ENCODE results near the gene PRKRIP1. TPM values are rescaled to one million over a fixed set of nuclear protein-coding genes. Genes with fewer than 3 reads are reported as not detected.
A peak's percentile ranks its signal among the peaks of the same experiment; 100 is the strongest.

Gene PRKRIP1
- total RNA-seq, 1 donor from 2014 or later, result 16.1 TPM

DNA sequence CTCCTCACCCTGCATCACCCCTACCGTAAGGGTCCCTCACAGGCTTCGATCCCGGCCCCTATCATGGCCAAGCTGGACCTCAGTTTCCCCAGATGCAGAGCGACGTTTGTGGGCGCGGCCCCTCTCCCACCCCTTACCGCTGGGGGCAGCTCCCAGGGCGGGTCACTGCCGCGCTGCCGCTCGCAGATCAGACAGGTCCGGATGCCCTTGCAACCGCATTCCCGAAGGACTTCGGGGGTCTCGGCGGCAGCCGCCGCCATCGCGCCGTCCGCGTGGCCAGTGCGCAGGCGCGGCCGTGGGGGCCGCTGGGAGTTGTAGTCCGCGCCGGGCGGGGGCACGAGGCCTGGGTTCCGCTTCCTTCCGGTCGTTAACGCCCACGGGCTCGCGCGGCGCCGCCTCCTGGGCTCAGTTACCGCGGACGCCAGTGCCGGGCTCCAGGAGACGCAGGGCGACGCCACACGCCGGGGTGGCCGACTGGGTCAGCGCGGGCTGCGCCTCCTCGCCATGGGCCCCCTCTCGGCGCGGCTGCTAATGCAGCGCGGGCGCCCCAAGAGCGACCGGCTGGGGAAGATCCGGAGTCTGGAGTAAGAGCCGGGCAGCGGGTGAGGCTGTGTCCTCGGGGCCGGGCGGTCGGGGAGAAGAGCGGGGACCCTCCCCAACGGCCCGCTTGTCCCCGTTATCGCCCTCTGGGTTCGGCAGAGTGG, 68.6 kb downstream of the PRKRIP1 start, which contains the start of the genes ALKBH4 and LRWD1:
Gene ALKBH4 (minus strand): TSS at position 287 of the 704 bp plus-strand sequence. CDS start 27 bp downstream, at position 260.
Gene LRWD1 (plus strand): TSS at position 408 of the 704 bp plus-strand sequence. CDS start 97 bp downstream, at position 505.
- DNase-seq (ENCODE audit: low read depth), result no peak
- TF ChIP-seq, protein P1, sequence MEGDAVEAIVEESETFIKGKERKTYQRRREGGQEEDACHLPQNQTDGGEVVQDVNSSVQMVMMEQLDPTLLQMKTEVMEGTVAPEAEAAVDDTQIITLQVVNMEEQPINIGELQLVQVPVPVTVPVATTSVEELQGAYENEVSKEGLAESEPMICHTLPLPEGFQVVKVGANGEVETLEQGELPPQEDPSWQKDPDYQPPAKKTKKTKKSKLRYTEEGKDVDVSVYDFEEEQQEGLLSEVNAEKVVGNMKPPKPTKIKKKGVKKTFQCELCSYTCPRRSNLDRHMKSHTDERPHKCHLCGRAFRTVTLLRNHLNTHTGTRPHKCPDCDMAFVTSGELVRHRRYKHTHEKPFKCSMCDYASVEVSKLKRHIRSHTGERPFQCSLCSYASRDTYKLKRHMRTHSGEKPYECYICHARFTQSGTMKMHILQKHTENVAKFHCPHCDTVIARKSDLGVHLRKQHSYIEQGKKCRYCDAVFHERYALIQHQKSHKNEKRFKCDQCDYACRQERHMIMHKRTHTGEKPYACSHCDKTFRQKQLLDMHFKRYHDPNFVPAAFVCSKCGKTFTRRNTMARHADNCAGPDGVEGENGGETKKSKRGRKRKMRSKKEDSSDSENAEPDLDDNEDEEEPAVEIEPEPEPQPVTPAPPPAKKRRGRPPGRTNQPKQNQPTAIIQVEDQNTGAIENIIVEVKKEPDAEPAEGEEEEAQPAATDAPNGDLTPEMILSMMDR (conservative IDR thresholded peaks at IDR 0.05; ENCODE audit: low read depth, low read length), result peak; percentile 10
- peak within 1 kb of the TSS; percentile 100 for H3K4me3 ChIP-seq (ENCODE audit: low read depth, low read length)

DNA sequence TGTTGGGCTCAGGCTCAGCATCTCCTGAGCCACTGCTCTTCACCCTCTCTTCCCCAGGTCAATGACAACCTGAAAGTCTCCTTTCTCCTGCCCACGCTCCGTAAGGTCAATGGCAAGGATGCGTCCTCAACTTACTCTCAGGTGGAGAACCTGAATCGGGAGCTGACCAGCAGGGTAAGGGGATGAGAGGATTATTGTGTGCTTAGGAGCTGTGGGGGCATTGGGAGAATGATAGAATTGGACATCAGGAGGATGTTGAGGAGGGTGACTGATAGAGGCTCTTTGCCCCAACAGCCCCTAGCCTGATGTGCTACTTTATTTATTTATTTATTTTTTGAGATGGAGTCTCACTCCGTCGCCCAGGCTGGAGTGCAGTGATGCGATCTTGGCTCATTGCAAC, 69.9 kb downstream of the PRKRIP1 start:
- DNase-seq (ENCODE audit: low read depth), result no peak
- TF ChIP-seq, protein P1 (conservative IDR thresholded peaks at IDR 0.05; ENCODE audit: low read depth, low read length), result no peak
- H3K4me3 ChIP-seq (ENCODE audit: low read depth, low read length), result no peak overlapping the region

DNA sequence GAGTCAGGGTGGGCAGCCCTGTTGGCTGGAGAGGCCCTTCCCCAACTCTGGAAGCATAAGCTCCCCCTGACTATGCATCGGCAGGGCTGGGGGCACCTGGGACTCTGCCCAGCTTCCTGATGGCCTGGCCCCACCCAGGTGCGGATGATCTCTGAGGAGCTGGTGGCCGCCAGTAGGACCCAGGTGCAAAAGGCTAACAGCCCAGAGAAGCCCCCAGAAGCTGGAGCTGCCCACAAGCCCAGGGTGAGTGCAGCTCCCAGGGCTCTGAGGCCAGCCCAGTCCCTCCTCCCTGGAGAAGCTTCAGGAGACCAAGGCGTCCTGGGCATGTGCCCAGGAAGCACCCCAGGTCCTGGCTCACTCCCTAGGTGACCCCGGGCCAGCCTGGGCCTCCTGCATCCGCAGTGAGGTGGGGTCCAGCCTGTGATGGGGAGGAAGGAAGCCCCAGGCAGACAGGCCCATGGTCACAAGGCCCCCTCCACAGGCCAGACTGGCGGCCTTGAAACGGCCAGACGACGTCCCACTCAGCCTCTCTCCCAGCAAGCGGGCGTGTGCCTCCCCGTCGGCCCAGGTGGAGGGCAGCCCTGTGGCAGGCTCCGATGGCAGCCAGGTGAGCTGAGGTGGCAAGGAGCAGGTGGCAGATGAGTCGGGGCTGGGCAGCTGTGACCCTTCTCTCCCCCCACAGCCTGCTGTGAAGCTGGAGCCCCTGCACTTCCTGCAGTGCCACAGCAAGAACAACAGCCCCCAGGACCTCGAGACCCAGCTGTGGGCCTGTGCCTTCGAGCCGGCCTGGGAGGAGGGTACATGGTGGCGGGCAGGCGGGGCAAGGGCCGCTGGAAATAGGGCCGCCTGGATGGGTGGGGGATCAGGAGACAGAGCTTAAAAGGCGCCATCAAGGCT, 71.7 kb downstream of the PRKRIP1 start:
- TF ChIP-seq, protein P1 (conservative IDR thresholded peaks at IDR 0.05; ENCODE audit: low read depth, low read length), result no peak
- no peak for DNase-seq (ENCODE audit: low read depth)
- H3K4me3 ChIP-seq (ENCODE audit: low read depth, low read length), result no peak overlapping the region

DNA sequence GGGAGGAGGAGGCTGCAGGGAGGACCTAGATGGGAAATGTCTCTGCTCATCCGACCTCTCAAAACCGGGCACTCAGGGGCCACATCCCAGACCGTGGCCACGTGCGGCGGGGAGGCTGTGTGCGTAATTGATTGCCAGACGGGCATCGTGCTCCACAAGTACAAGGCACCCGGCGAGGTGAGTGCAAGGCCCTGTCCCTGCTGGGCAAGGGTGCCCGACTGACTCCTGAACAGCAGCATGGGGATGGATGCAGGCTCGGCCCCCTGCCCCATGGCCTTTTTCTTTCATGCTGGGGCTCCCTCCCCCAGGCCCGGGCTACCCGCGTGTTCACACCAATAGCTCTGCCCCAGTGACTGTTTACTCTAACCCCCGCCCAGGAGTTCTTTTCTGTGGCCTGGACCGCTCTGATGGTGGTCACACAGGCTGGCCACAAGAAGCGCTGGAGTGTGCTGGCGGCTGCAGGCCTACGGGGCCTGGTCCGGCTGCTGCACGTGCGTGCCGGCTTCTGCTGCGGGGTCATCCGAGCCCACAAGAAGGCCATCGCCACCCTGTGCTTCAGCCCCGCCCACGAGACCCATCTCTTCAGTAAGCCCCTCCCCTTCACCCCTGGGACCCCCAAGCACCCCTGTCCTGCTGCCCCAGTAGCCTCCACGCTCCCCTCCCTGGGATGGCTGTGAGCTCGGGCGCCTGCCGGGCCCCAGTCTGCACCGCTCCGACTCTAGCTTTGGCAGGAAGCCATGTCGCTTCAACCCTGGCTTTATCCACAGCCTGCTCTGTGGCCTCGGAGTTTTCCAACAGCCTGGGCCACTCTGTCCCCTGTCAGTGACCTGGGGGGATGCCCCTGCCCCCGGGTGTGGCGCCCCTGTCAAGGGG, 72.6 kb downstream of the PRKRIP1 start:
- no peak for DNase-seq (ENCODE audit: low read depth)
- H3K4me3 ChIP-seq (ENCODE audit: low read depth, low read length), result no peak overlapping the region
- TF ChIP-seq, protein P1 (conservative IDR thresholded peaks at IDR 0.05; ENCODE audit: low read depth, low read length), result no peak

DNA sequence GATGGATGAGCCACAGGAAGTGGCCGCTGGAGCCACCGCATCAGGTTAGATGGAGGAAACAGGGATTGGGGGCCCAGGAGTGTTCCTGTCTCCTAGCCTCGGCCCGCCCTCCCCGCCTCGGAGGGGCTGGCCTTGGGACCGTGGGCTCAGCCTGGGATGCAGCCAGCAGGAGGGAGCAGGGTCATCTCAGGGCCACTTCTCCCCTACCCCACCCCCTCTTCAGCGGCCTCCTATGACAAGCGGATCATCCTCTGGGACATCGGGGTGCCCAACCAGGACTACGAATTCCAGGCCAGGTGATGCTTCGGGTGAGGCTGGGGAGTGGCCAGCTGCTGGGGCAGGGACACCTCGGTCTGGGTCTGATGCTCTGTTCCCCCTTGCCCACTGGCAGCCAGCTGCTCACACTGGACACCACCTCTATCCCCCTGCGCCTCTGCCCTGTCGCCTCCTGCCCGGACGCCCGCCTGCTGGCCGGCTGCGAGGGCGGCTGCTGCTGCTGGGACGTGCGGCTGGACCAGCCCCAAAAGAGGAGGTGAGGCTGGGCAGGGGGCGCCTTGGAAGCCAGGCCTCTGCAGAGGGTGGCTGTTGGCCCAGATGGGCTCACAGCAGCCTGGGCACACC, 73.3 kb downstream of the PRKRIP1 start:
- TF ChIP-seq, protein P1 (conservative IDR thresholded peaks at IDR 0.05; ENCODE audit: low read depth, low read length), result no peak
- no peak for DNase-seq (ENCODE audit: low read depth)
- H3K4me3 ChIP-seq (ENCODE audit: low read depth, low read length), result no peak overlapping the region
